Measurements from ENCODE around the gene MYO5A.

DNA sequence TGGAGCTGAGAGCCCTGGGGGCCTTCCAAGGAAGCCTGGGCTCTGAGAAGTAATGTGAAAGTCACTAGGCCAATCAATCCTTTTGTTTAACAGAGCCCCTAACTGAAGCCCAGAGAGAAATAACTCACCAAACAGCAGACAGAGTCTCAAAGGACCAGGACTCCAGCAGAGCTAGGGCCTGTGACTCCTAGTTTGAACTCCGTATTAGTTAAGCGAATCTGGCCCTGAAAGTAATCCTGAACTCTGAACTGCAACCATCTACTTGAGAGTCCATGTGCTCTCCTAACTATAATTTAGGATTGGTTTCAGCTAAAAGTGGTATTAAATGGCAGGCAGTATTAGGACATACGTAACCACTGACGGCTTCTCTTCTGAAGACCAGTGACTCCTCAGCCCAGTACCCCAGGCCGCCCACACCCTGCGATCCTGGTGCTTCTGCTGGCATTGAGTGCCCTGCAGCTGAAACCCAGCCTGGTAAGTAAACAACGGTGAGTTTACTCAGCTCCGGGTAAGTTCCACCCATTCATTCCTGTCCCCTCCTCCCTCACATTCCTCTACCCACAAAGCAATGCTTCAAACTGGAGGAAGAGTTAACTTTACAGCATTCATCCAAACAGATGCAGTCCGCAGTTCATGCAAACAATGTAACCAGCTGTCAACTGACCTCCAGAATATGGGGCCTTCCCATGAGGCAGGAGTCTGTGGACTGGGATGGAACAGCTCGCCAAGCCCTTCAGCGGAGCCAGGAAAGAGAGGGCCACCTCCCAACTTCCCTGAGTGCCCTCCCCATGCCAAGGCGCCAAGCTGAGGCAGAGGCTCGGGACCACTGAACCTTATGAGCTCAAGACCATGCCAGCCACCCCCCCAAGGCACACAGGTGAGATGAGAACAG is 240.4 kb downstream of the MYO5A start:
- TF ChIP-seq POLR2A (IDR thresholded peaks at IDR 0.05; ENCODE audit: low read depth, low read length) = no peak
- TF ChIP-seq POLR2AphosphoS5 (IDR thresholded peaks at IDR 0.05; ENCODE audit: low read depth, low read length) = no peak
- TF ChIP-seq SPI1 (IDR thresholded peaks at IDR 0.05; ENCODE audit: low read depth, low read length) = no peak
- no peak for TF ChIP-seq TAF1 (IDR thresholded peaks at IDR 0.05; ENCODE audit: low read depth, low read length)
- no peak for TF ChIP-seq POU2F2 (IDR thresholded peaks at IDR 0.05; ENCODE audit: low read depth, low read length)
- no peak for TF ChIP-seq PAX5 (IDR thresholded peaks at IDR 0.05; ENCODE audit: insufficient read depth, low read length, severe bottlenecking)
